Measurements from ENCODE around the gene DAP. TPM values are rescaled to one million over a fixed set of nuclear protein-coding genes. Genes with fewer than 3 reads are reported as not detected.

The DAP gene
- total RNA-seq, 1 donor from 2014 or later: 38.5 TPM

GRCh38 chr5:10797261-10797660 lies 36.2 kb upstream of the DAP start:
- peaks cover 18% of the 10 kb centered on the region for H3K4me1 Mint-ChIP-seq (ENCODE audit: low read depth, unreplicated experiment)
- H3K36me3 Mint-ChIP-seq (ENCODE audit: unreplicated experiment): no peaks in the 10 kb centered on the region
- H3K4me3 Mint-ChIP-seq (ENCODE audit: unreplicated experiment): no peak overlapping the region
- H3K27me3 Mint-ChIP-seq (ENCODE audit: unreplicated experiment): peaks cover 3% of the 10 kb centered on the region
- no peak for DNase-seq
- peaks cover 10% of the 10 kb centered on the region for H3K9me3 Mint-ChIP-seq (ENCODE audit: unreplicated experiment)
- H3K27ac Mint-ChIP-seq (ENCODE audit: unreplicated experiment): no peak overlapping the region
- TF ChIP-seq CTCF (IDR thresholded peaks at IDR 0.05; ENCODE audit: partially characterized antibody, unreplicated experiment): no peak

GRCh38 chr5:10793785-10794184 lies 32.8 kb upstream of the DAP start:
- H3K27me3 Mint-ChIP-seq (ENCODE audit: unreplicated experiment): peaks cover 3% of the 10 kb centered on the region
- TF ChIP-seq CTCF (IDR thresholded peaks at IDR 0.05; ENCODE audit: partially characterized antibody, unreplicated experiment): no peak
- no peak overlapping the region for H3K27ac Mint-ChIP-seq (ENCODE audit: unreplicated experiment)
- DNase-seq: no peak
- peaks cover 14% of the 10 kb centered on the region for H3K4me1 Mint-ChIP-seq (ENCODE audit: low read depth, unreplicated experiment)
- H3K4me3 Mint-ChIP-seq (ENCODE audit: unreplicated experiment): no peak overlapping the region
- peaks cover 10% of the 10 kb centered on the region for H3K9me3 Mint-ChIP-seq (ENCODE audit: unreplicated experiment)
- H3K36me3 Mint-ChIP-seq (ENCODE audit: unreplicated experiment): no peaks in the 10 kb centered on the region

GRCh38 chr5:10792336-10792735 lies 31.3 kb upstream of the DAP start:
- H3K36me3 Mint-ChIP-seq (ENCODE audit: unreplicated experiment): no peaks in the 10 kb centered on the region
- peaks cover 14% of the 10 kb centered on the region for H3K4me1 Mint-ChIP-seq (ENCODE audit: low read depth, unreplicated experiment)
- H3K27ac Mint-ChIP-seq (ENCODE audit: unreplicated experiment): no peak overlapping the region
- DNase-seq: no peak
- peaks cover 5% of the 10 kb centered on the region for H3K27me3 Mint-ChIP-seq (ENCODE audit: unreplicated experiment)
- H3K4me3 Mint-ChIP-seq (ENCODE audit: unreplicated experiment): no peak overlapping the region
- H3K9me3 Mint-ChIP-seq (ENCODE audit: unreplicated experiment): peaks cover 10% of the 10 kb centered on the region
- TF ChIP-seq CTCF (IDR thresholded peaks at IDR 0.05; ENCODE audit: partially characterized antibody, unreplicated experiment): no peak

GRCh38 chr5:10789726-10790125 lies 28.7 kb upstream of the DAP start:
- Mint-ChIP-seq H3K36me3 (ENCODE audit: unreplicated experiment) (no peaks in the 10 kb centered on the region), H3K4me1 (ENCODE audit: low read depth, unreplicated experiment) (peaks cover 6% of the 10 kb centered on the region), H3K9me3 (ENCODE audit: unreplicated experiment) (peaks cover 5% of the 10 kb centered on the region), H3K4me3 (ENCODE audit: unreplicated experiment) (no peak overlapping the region), H3K27me3 (ENCODE audit: unreplicated experiment) (peaks cover 2% of the 10 kb centered on the region), H3K27ac (ENCODE audit: unreplicated experiment) (no peak overlapping the region)
- TF ChIP-seq CTCF (IDR thresholded peaks at IDR 0.05; ENCODE audit: partially characterized antibody, unreplicated experiment): no peak
- no peak for DNase-seq

GRCh38 chr5:10789021-10789420 lies 28.0 kb upstream of the DAP start:
- Mint-ChIP-seq H3K27me3 (ENCODE audit: unreplicated experiment) (peaks cover 2% of the 10 kb centered on the region), H3K36me3 (ENCODE audit: unreplicated experiment) (no peaks in the 10 kb centered on the region), H3K4me1 (ENCODE audit: low read depth, unreplicated experiment) (peaks cover 4% of the 10 kb centered on the region), H3K9me3 (ENCODE audit: unreplicated experiment) (peaks cover 3% of the 10 kb centered on the region), H3K27ac (ENCODE audit: unreplicated experiment) (no peak overlapping the region), H3K4me3 (ENCODE audit: unreplicated experiment) (no peak overlapping the region)
- no peak for TF ChIP-seq CTCF (IDR thresholded peaks at IDR 0.05; ENCODE audit: partially characterized antibody, unreplicated experiment)
- no peak for DNase-seq
